Natural killer cell (primary cell): ENCODE measurements around the gene LGALS3BP. TPM values are rescaled to one million over a fixed set of nuclear protein-coding genes. Genes with fewer than 3 reads are reported as not detected.

Source experiments
- ATAC-seq, 3 donors: fragments of 150-1000 bp in 2 of 3; fragments of 200-7000 bp in 1 of 3; cut with Tn5 transposase; 1 replicate in 1 of 3; 2 replicates in 2 of 3; pipeline ENCODE4 v1.10.0; 2021; ENCODE audit warnings: mild to moderate bottlenecking in 2 of 3, moderate library complexity in 2 of 3
- DNase-seq, 2 donors: peaks; one replicate each; pipeline versions ENCODE4 v3.0.0 to v3.0.0-alpha.2; 2013 to 2021; ENCODE audit warnings: mixed read lengths in 1 of 2
- H3K27ac ChIP-seq: one replicate; pipeline ENCODE4 v1.5.1; 2013; ENCODE audit warnings: mild to moderate bottlenecking, low read length
- H3K27me3 ChIP-seq: one replicate; pipeline ENCODE4 v1.6.1; 2013; ENCODE audit warnings: low read length; ENCODE audit not compliant: control insufficient read depth, insufficient read depth
- H3K36me3 ChIP-seq: one replicate; pipeline ENCODE4 v1.6.1; 2013; ENCODE audit warnings: low read length; ENCODE audit not compliant: control insufficient read depth, insufficient read depth
- H3K4me1 ChIP-seq: one replicate; pipeline ENCODE4 v1.6.1; 2013; ENCODE audit warnings: low read length; ENCODE audit not compliant: control insufficient read depth, insufficient read depth
- H3K4me3 ChIP-seq: one replicate; pipeline ENCODE4 v1.5.1; 2013; ENCODE audit warnings: low read length
- H3K9me3 ChIP-seq: one replicate; pipeline ENCODE4 v1.6.1; 2013; ENCODE audit warnings: low read length; ENCODE audit not compliant: control insufficient read depth, insufficient read depth
- H3K27ac Mint-ChIP-seq, 2 donors: one replicate each; pipeline ENCODE4 v1.8.0; 2022; ENCODE audit warnings: mild to moderate bottlenecking in 2 of 2, mixed read lengths in 2 of 2, moderate library complexity in 1 of 2
- H3K27me3 Mint-ChIP-seq, 2 donors: one replicate each; pipeline ENCODE4 v1.8.0; 2022; ENCODE audit warnings: low read depth in 2 of 2, mixed read lengths in 2 of 2
- H3K36me3 Mint-ChIP-seq: one replicate; pipeline ENCODE4 v1.8.0; 2022; ENCODE audit warnings: mixed read lengths
- H3K4me1 Mint-ChIP-seq, 2 donors: one replicate each; pipeline ENCODE4 v1.8.0; 2022; ENCODE audit warnings: mixed read lengths in 2 of 2
- H3K4me3 Mint-ChIP-seq: one replicate; pipeline ENCODE4 v1.8.0; 2022; ENCODE audit warnings: mild to moderate bottlenecking, moderate library complexity, mixed read lengths
- H3K9me3 Mint-ChIP-seq, 2 donors: one replicate each; pipeline ENCODE4 v1.8.0; 2022; ENCODE audit warnings: mixed read lengths in 2 of 2
- CTCF ChIP-seq: fragments of 200-600 bp; IDR thresholded peaks from one replicate; pipeline ENCODE4 v1.8.0; 2022; ENCODE audit warnings: antibody characterized with exemption
- WGBS: methylation state at CpG from one replicate; pipeline ENCODE4 v1.1.7; 2013; ENCODE audit warnings: missing lambda C conversion rate; ENCODE audit not compliant: insufficient coverage; 5-methylcytosine and 5-hydroxymethylcytosine counted together
- intact Hi-C: fragments of 100-400 bp; cut with micrococcal nuclease; formaldehyde crosslinking; loops from one replicate; pipeline ENCODE4 v1.14.2; 2022
- total RNA-seq, 4 donors: library from RNA; stranded (reverse); fragments of 120-200 nt in 1 of 4; gene quantifications; one replicate each; pipeline versions ENCODE4 v1.2.3 to v1.2.4, GENCODE V29; 2013 to 2022

The LGALS3BP gene
- total RNA-seq, 3 donors from 2014 or later (not counting 1 experiment from before 2014, with no cell fraction given), result 4.2 to 8.8 (median 4.2) TPM

- DNase-seq, result no peak
- Histone ChIP-seq H3K27me3 (no peaks in the 10 kb centered on the region), H3K36me3 (no peaks in the 10 kb centered on the region), H3K9me3 (no peaks in the 10 kb centered on the region), H3K27ac (no peak overlapping the region), H3K4me3 (no peak overlapping the region), H3K4me1 (peaks cover 23% of the 10 kb centered on the region)
- intact Hi-C loops, result no loop called here
- Mint-ChIP-seq H3K27ac (no peak overlapping the region), H3K4me3 (no peak overlapping the region), H3K9me3 (no peaks in the 10 kb centered on the region), H3K27me3 (peaks cover 9% of the 10 kb centered on the region in 2 donors), H3K36me3 (no peaks in the 10 kb centered on the region), H3K4me1 (peaks cover 15 to 22% of the 10 kb centered on the region in 2 donors)
- TF ChIP-seq CTCF, result no peak
- no peak for ATAC-seq
- 81% methylated on average over 6 of the region's 6 CpGs for WGBS
These were observed 32.9 kb upstream of the LGALS3BP start for GRCh38 chr17:79012563-79013134.

- 88% methylated on average over 5 of the region's 5 CpGs for WGBS
- no peak for TF ChIP-seq CTCF
- peak overlapping the region; percentile 93 for H3K4me3 Mint-ChIP-seq
These were observed 31.9 kb upstream of the LGALS3BP start for GRCh38 chr17:79011451-79012147.

DNA sequence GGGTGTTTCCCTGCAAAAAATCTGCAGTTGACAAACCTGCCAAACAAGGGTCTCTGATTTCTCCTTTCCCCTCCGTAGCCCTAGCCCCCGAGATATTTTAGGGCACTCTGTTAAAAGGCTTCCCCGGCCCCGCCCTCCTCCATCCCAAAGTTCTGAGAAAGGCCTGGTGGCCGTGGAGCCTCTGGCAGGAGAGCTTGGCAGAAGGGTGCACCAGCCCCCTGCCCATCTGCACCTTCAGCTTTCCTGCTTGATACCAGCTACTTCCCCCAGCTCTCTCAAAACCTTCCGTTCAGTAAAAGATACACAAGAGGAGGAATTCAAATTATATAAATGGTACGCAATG lies 30.6 kb upstream of the LGALS3BP start:
- Mint-ChIP-seq H3K4me1 (peaks cover 37 to 45% of the 10 kb centered on the region in 2 donors), H3K9me3 (no peaks in the 10 kb centered on the region), H3K36me3 (no peaks in the 10 kb centered on the region), H3K27me3 (peaks cover 7 to 9% of the 10 kb centered on the region in 2 donors), H3K27ac (peak overlapping the region; percentile 90 to 98), H3K4me3 (peak overlapping the region; percentile 93)
- WGBS, result 66% methylated on average over 5 of the region's 7 CpGs
- no peak for TF ChIP-seq CTCF
- H3K9me3 ChIP-seq, result no peaks in the 10 kb centered on the region
- peak overlapping the region; percentile 82 for H3K4me3 ChIP-seq
- ATAC-seq (no peak), DNase-seq (no peak)
- no peaks in the 10 kb centered on the region for H3K36me3 ChIP-seq
- H3K27ac ChIP-seq, result peak overlapping the region; percentile 66
- peaks cover 45% of the 10 kb centered on the region for H3K4me1 ChIP-seq
- no peaks in the 10 kb centered on the region for H3K27me3 ChIP-seq
- intact Hi-C loops, result no loop called here

More at GRCh38 chr17:79011451-79012147, 31.9 kb upstream of the LGALS3BP start:
- Mint-ChIP-seq H3K27me3 (peaks cover 9% of the 10 kb centered on the region in 2 donors), H3K9me3 (no peaks in the 10 kb centered on the region), H3K36me3 (no peaks in the 10 kb centered on the region), H3K4me1 (peaks cover 25 to 32% of the 10 kb centered on the region in 2 donors), H3K27ac (peak overlapping the region; percentile 90 to 98)
- ATAC-seq (no peak), DNase-seq (no peak)
- Histone ChIP-seq H3K36me3 (no peaks in the 10 kb centered on the region), H3K4me1 (peaks cover 32% of the 10 kb centered on the region), H3K27ac (no peak overlapping the region), H3K27me3 (no peaks in the 10 kb centered on the region), H3K4me3 (no peak overlapping the region), H3K9me3 (no peaks in the 10 kb centered on the region)
- intact Hi-C loops, result no loop called here
